HepG2 (cell line): ENCODE measurements around the gene TNFRSF6B. TPM values are rescaled to one million over a fixed set of nuclear protein-coding genes. Genes with fewer than 3 reads are reported as not detected.

Experiments used
- ATF7-NPFF ChIP-seq: sonication (generic); formaldehyde crosslinking; IDR thresholded peaks from 2 replicates; pipeline ENCODE4 v1.8.1; 2023; ENCODE audit warnings: mild to moderate bottlenecking, low read depth, missing genetic modification reagents, moderate library complexity
- BRD4 ChIP-seq: sonication (generic); formaldehyde crosslinking; IDR thresholded peaks from 2 replicates; pipeline ENCODE4 v1.4.0; 2020; ENCODE audit warnings: missing genetic modification reagents
- CBX1 ChIP-seq: IDR thresholded peaks from one replicate; pipeline ENCODE4 v1.6.1; 2016; ENCODE audit warnings: antibody characterized with exemption, low read depth
- CC2D1A ChIP-seq: sonication (generic); formaldehyde crosslinking; IDR thresholded peaks from 2 replicates; pipeline ENCODE4 v1.8.1; 2023; ENCODE audit warnings: mild to moderate bottlenecking, missing genetic modification reagents
- DNMT1 ChIP-seq: sonication (generic); formaldehyde crosslinking; IDR thresholded peaks from 2 replicates; pipeline ENCODE4 v1.5.1; 2020; ENCODE audit warnings: mild to moderate bottlenecking, missing genetic modification reagents
- ELF4 ChIP-seq: sonication (generic); formaldehyde crosslinking; IDR thresholded peaks from 2 replicates; pipeline ENCODE4 v1.5.0; 2020; ENCODE audit warnings: missing genetic modification reagents, mild to moderate bottlenecking, moderate library complexity, borderline replicate concordance
- FOXM1 ChIP-seq: sonication (generic); formaldehyde crosslinking; IDR thresholded peaks from 2 replicates; pipeline ENCODE4 v1.5.0; 2020; ENCODE audit warnings: missing genetic modification reagents
- FOXO1 ChIP-seq: sonication (generic); formaldehyde crosslinking; IDR thresholded peaks from 2 replicates; pipeline ENCODE4 v1.4.0; 2020; ENCODE audit warnings: missing genetic modification reagents
- FOXP1 ChIP-seq, 2 experiments: fragments of 450-650 bp in 1 of 2; IDR thresholded peaks; 2 replicates each; pipeline ENCODE4 v1.6.1; 2017 to 2018; ENCODE audit warnings: antibody characterized with exemption in 1 of 2
- HNRNPLL ChIP-seq: fragments of 200-400 bp; formaldehyde crosslinking; IDR thresholded peaks from 2 replicates; pipeline ENCODE4 v1.6.1; 2017; ENCODE audit warnings: mild to moderate bottlenecking, low read depth, low read length; ENCODE audit not compliant: poor library complexity, severe bottlenecking
- HOXD1 ChIP-seq: sonication (generic); formaldehyde crosslinking; IDR thresholded peaks from 2 replicates; pipeline ENCODE4 v1.5.0; 2020; ENCODE audit warnings: missing genetic modification reagents
- MEIS1 ChIP-seq: sonication (generic); formaldehyde crosslinking; IDR thresholded peaks from 2 replicates; pipeline ENCODE4 v1.9.0; 2021; ENCODE audit warnings: mild to moderate bottlenecking, missing genetic modification reagents, moderate library complexity, borderline replicate concordance
- MLX ChIP-seq: IDR thresholded peaks from 2 replicates; pipeline ENCODE4 v1.6.1; 2016
- NCOA5 ChIP-seq: sonication (generic); formaldehyde crosslinking; IDR thresholded peaks from 2 replicates; pipeline ENCODE4 v1.4.0; 2020; ENCODE audit warnings: missing genetic modification reagents
- NR2F2 ChIP-seq: IDR thresholded peaks from 2 replicates; pipeline ENCODE4 v1.6.1; 2012; ENCODE audit warnings: low read depth, inconsistent platforms, borderline replicate concordance
- SALL1 ChIP-seq: sonication (generic); formaldehyde crosslinking; IDR thresholded peaks from 2 replicates; pipeline ENCODE4 v1.8.0; 2022; ENCODE audit warnings: mild to moderate bottlenecking, missing genetic modification reagents
- ZBTB10 ChIP-seq: sonication (generic); formaldehyde crosslinking; IDR thresholded peaks from 2 replicates; pipeline ENCODE4 v1.4.0; 2020; ENCODE audit warnings: missing genetic modification reagents, borderline replicate concordance
- ZFP90 ChIP-seq: sonication (generic); formaldehyde crosslinking; IDR thresholded peaks from 2 replicates; pipeline ENCODE4 v1.8.0; 2022; ENCODE audit warnings: missing genetic modification reagents, mild to moderate bottlenecking, inconsistent platforms, borderline replicate concordance
- ZNF205 ChIP-seq: IDR thresholded peaks from 2 replicates; pipeline ENCODE4 v1.6.1; 2018; ENCODE audit warnings: missing biosample characterization, missing genetic modification reagents
- ZNF225 ChIP-seq: sonication (generic); formaldehyde crosslinking; IDR thresholded peaks from 2 replicates; pipeline ENCODE4 v1.4.0; 2020; ENCODE audit warnings: mild to moderate bottlenecking, missing genetic modification reagents
- ZNF333 ChIP-seq: sonication (generic); formaldehyde crosslinking; IDR thresholded peaks from 2 replicates; pipeline ENCODE4 v1.4.0; 2020; ENCODE audit warnings: mild to moderate bottlenecking, missing genetic modification reagents, borderline replicate concordance
- ZNF33A ChIP-seq: sonication (generic); formaldehyde crosslinking; IDR thresholded peaks from 2 replicates; pipeline ENCODE4 v1.5.1; 2020; ENCODE audit warnings: missing genetic modification reagents, mild to moderate bottlenecking, moderate library complexity, borderline replicate concordance
- ZNF776 ChIP-seq: sonication (generic); formaldehyde crosslinking; IDR thresholded peaks from 2 replicates; pipeline ENCODE4 v1.4.0; 2020; ENCODE audit warnings: mild to moderate bottlenecking, missing genetic modification reagents
- ZNF782 ChIP-seq: sonication (generic); formaldehyde crosslinking; IDR thresholded peaks from 2 replicates; pipeline ENCODE4 v1.4.0; 2020; ENCODE audit warnings: missing genetic modification reagents, mild to moderate bottlenecking, borderline replicate concordance
- ZNF790 ChIP-seq: sonication (generic); formaldehyde crosslinking; IDR thresholded peaks from 2 replicates; pipeline ENCODE4 v1.8.0; 2022; ENCODE audit warnings: missing genetic modification reagents, mild to moderate bottlenecking, borderline replicate concordance
- ZNF83 ChIP-seq: sonication (generic); formaldehyde crosslinking; IDR thresholded peaks from 2 replicates; pipeline ENCODE4 v1.4.0; 2020; ENCODE audit warnings: missing genetic modification reagents, mild to moderate bottlenecking, borderline replicate concordance
- polyA plus RNA-seq, 8 experiments: library from polyadenylated mRNA; depleted of rRNA in 3 of 8; stranded (reverse) in 7 of 8; unstranded in 1 of 8; fragments of >200 nt; fragmentation: Illumina TruSeq in 4 of 8; extraction: Trizol in 4 of 8; gene quantifications; 2 replicates each; pipeline versions ENCODE4 v1.2.1 to v1.2.3, GENCODE V29; 2011 to 2016; ENCODE audit warnings: low read depth in 4 of 8, missing spikeins in 1 of 8, mixed read lengths in 1 of 8; ENCODE audit not compliant: insufficient read depth in 1 of 8
- total RNA-seq, 5 experiments: library from RNA; depleted of rRNA; stranded (reverse); fragments of >200 nt; fragmentation: Illumina TruSeq; extraction: Trizol; gene quantifications; 2 replicates each; pipeline ENCODE4 v1.2.3, GENCODE V29; 2016; ENCODE audit warnings: low read depth in 1 of 5
- TF ChIP-seq, protein P1 (sequence below): IDR thresholded peaks from 2 replicates; pipeline ENCODE4 v1.6.1; 2016; ENCODE audit warnings: low read depth, control low read depth

TNFRSF6B gene
- total and polyA plus RNA-seq, 2 of the 13 experiments (the other 11 are each of a cell fraction or from before 2014, with no cell fraction given), result 0.24 TPM; not detected in 1

GRCh38 chr20:63706852-63707557, 10.6 kb downstream of the TNFRSF6B start (continued):
- peak; percentile 74 for TF ChIP-seq SALL1
- TF ChIP-seq ELF4 (CRISPR knock-in tag), result no peak
- TF ChIP-seq BRD4, result peak; percentile 33; the same call in 1 of the 2 replicates
- TF ChIP-seq ZNF205 (CRISPR knock-in tag), result no peak; the same call in 1 of the 2 replicates
- no peak for TF ChIP-seq ZNF33A (CRISPR knock-in tag)
- TF ChIP-seq ZFP90 (CRISPR knock-in tag), result no peak; the same call in 1 of the 2 replicates
- no peak for TF ChIP-seq MLX
- no peak; the same call in 1 of the 2 replicates for TF ChIP-seq ZNF782
- no peak; the same call in none of the 2 replicates for TF ChIP-seq HOXD1 (CRISPR knock-in tag)
- TF ChIP-seq NR2F2, result no peak
- TF ChIP-seq FOXM1 (CRISPR knock-in tag), result no peak
- peak; percentile 76 for TF ChIP-seq MEIS1 (CRISPR knock-in tag)
- peak; percentile 47; the same call in 1 of the 2 replicates for TF ChIP-seq DNMT1 (CRISPR knock-in tag)
- TF ChIP-seq ZNF83 (CRISPR knock-in tag), result no peak; the same call in 1 of the 2 replicates
- TF ChIP-seq, protein P1, sequence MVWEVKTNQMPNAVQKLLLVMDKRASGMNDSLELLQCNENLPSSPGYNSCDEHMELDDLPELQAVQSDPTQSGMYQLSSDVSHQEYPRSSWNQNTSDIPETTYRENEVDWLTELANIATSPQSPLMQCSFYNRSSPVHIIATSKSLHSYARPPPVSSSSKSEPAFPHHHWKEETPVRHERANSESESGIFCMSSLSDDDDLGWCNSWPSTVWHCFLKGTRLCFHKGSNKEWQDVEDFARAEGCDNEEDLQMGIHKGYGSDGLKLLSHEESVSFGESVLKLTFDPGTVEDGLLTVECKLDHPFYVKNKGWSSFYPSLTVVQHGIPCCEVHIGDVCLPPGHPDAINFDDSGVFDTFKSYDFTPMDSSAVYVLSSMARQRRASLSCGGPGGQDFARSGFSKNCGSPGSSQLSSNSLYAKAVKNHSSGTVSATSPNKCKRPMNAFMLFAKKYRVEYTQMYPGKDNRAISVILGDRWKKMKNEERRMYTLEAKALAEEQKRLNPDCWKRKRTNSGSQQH, result no peak; the same call in 1 of the 2 replicates
- TF ChIP-seq ZNF790 (CRISPR knock-in tag), result peak; percentile 64
- 0 out of 2 replicates have a peak, but pooled peaks have one; percentile 68 for TF ChIP-seq FOXO1 (CRISPR knock-in tag)
- no peak for TF ChIP-seq ATF7-NPFF (CRISPR knock-in tag)
- 0 out of 2 replicates have a peak, but pooled peaks have one; percentile 34 for TF ChIP-seq ZNF776 (CRISPR knock-in tag)
- TF ChIP-seq NCOA5 (CRISPR knock-in tag), result no peak
- TF ChIP-seq FOXP1 (IDR thresholded peaks at IDR 0.05), result no peak
- TF ChIP-seq FOXP1 (CRISPR knock-in tag; IDR thresholded peaks at IDR 0.05), result no peak
- TF ChIP-seq ZNF333 (CRISPR knock-in tag), result peak; percentile 86; the same call in 1 of the 2 replicates
- peak; percentile 38 for TF ChIP-seq CBX1
- no peak for TF ChIP-seq ZNF225
- 0 out of 2 replicates have a peak, but pooled peaks have one; percentile 60 for TF ChIP-seq CC2D1A (CRISPR knock-in tag)
- TF ChIP-seq HNRNPLL, result peak; percentile 40
- no peak for TF ChIP-seq ZBTB10 (CRISPR knock-in tag)
